ENCODE results near the gene ENTPD6.

Gene ENTPD6

DNA sequence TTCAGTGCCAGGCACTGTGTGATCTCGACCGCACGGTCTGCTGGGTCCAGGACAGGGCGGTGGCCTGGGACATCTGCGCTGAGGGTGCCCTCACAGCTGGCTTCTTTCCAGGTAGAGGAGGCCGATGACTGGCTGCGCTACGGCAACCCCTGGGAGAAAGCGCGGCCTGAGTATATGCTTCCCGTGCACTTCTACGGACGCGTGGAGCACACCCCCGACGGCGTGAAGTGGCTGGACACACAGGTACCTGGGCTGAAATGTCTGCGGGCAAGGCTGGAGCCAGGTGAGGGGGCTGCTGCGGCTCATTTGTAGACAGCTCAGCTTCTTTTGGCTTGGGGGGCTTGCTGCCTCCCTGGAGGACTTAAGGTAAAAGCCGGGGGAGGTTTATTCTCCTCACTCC lies 79.0 kb downstream of the ENTPD6 start:
- in situ Hi-C loops (cut with HindIII; ENCODE audit: low sequenced_read_pairs): no loop called here

- in situ Hi-C loops (cut with HindIII; ENCODE audit: low sequenced_read_pairs): no loop called here
Observed at GRCh38 chr20:25274891-25275812, 79.6 kb downstream of the ENTPD6 start.

DNA sequence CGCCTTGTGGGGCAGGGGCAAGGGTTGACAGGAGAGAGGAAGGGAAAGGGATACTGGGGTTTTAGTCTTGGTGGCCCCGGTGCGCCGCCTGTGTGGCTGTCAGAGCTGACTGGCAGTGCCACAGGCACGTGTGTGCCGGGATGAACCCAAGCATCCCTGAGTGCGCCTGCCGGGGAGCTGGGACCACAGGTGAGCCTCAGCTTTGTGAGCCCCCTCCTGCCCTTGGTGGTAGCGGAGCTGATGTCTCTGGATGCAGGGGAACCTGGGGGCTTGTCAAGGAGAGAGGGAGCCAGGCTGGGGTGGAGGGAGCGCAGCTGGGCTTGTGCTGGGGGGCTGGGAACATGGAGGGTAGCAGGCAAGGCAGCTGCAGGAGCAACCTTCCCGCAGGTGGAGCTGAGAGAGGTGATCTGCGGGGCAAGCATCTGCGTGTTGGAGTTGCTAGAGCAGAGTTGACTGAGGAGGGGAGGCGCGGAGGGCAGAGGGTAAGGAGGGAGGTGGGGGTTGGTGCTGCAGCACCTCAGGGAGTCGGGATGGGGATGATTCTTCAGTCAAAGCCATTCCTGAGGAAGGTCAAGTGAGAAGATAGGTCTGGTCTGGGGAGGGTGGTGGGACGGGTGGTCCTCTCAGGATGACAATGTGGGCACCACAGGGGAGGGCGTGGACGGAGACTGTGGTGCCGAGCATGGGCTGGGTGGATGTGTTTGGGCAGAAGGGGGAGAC lies 80.5 kb downstream of the ENTPD6 start:
- in situ Hi-C loops (cut with HindIII; ENCODE audit: low sequenced_read_pairs): no loop called here

Data from DLD1 (cell line).